ENCODE data around the gene BRAF.
"Not testable (repeated sequence)": the region's sequence is repeated elsewhere in the genome, so short reads cannot be mapped to it uniquely, and the experiment has no call there.

Gene BRAF

GRCh38 chr7:140677496-140677895, 247.2 kb downstream of the BRAF start:
- Histone ChIP-seq H3K9me3 (no peaks in the 10 kb centered on the region), H3K36me3 (no peaks in the 10 kb centered on the region), H3K4me3 (ENCODE audit: low read depth, low read length) (no peak overlapping the region), H3K4me1 (no peaks in the 10 kb centered on the region), H3K27me3 (peaks cover 6% of the 10 kb centered on the region; the same call in 1 of the 2 replicates)
- TF ChIP-seq CTCF (IDR thresholded peaks at IDR 0.05; ENCODE audit: low read depth, low read length), result no peak
- DNase-seq, result no peak

- H3K9me3 ChIP-seq; DNase-seq; H3K4me3 ChIP-seq (ENCODE audit: low read depth, low read length); H3K27me3 ChIP-seq; H3K36me3 ChIP-seq; H3K4me1 ChIP-seq: not testable (repeated sequence)
These were observed 247.8 kb downstream of the BRAF start for GRCh38 chr7:140676956-140677355.

GRCh38 chr7:140676306-140676705, 248.4 kb downstream of the BRAF start:
- no peak for DNase-seq
- Histone ChIP-seq H3K4me3 (ENCODE audit: low read depth, low read length) (no peak overlapping the region), H3K9me3 (no peaks in the 10 kb centered on the region), H3K36me3 (no peaks in the 10 kb centered on the region), H3K27me3 (peaks cover 6% of the 10 kb centered on the region; the same call in 1 of the 2 replicates), H3K4me1 (no peaks in the 10 kb centered on the region)
- no peak for TF ChIP-seq CTCF (IDR thresholded peaks at IDR 0.05; ENCODE audit: low read depth, low read length)

DNA sequence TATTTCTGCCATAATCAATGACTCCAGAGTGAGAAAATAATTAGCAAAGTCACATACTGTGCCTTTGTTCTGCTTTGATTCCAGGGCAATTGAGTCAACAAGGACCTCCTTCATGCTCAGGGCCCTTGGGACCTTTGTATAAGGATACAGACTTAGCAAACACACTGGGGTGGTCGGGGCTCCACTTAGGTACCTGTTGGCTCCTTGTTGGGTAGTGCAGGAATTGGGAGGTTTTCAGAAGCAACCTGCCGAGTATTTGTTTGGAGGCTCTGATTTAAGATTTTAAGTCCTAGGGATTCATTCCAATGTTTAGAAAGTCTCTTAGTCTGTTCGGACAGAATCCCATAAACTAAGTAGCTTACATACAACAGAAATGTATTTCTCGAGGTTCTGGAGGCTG, 249.0 kb downstream of the BRAF start:
- no peak for DNase-seq
- Histone ChIP-seq H3K4me1 (no peaks in the 10 kb centered on the region), H3K4me3 (ENCODE audit: low read depth, low read length) (no peak overlapping the region), H3K36me3 (no peaks in the 10 kb centered on the region), H3K27me3 (peaks cover 6% of the 10 kb centered on the region; the same call in 1 of the 2 replicates), H3K9me3 (no peaks in the 10 kb centered on the region)
- TF ChIP-seq CTCF (IDR thresholded peaks at IDR 0.05; ENCODE audit: low read depth, low read length), result no peak

- peaks cover 6% of the 10 kb centered on the region; the same call in 1 of the 2 replicates for H3K27me3 ChIP-seq
- DNase-seq, result peak; percentile 36
- TF ChIP-seq CTCF (IDR thresholded peaks at IDR 0.05; ENCODE audit: low read depth, low read length), result peak; percentile 71
- no peaks in the 10 kb centered on the region for H3K36me3 ChIP-seq
- H3K4me3 ChIP-seq (ENCODE audit: low read depth, low read length), result no peak overlapping the region
- H3K4me1 ChIP-seq, result no peaks in the 10 kb centered on the region
- H3K9me3 ChIP-seq, result no peaks in the 10 kb centered on the region
These were observed 249.6 kb downstream of the BRAF start for GRCh38 chr7:140674899-140675701.

- TF ChIP-seq CTCF (IDR thresholded peaks at IDR 0.05; ENCODE audit: low read depth, low read length), result no peak
- no peaks in the 10 kb centered on the region for H3K36me3 ChIP-seq
- DNase-seq, result no peak
- no peak overlapping the region for H3K4me3 ChIP-seq (ENCODE audit: low read depth, low read length)
- no peaks in the 10 kb centered on the region for H3K4me1 ChIP-seq
- peaks cover 6% of the 10 kb centered on the region; the same call in 1 of the 2 replicates for H3K27me3 ChIP-seq
- H3K9me3 ChIP-seq, result no peaks in the 10 kb centered on the region
These were observed 250.4 kb downstream of the BRAF start for GRCh38 chr7:140674356-140674800.

All from BE2C (cell line).